Measurements from ENCODE around the gene ZNF335.

DNA sequence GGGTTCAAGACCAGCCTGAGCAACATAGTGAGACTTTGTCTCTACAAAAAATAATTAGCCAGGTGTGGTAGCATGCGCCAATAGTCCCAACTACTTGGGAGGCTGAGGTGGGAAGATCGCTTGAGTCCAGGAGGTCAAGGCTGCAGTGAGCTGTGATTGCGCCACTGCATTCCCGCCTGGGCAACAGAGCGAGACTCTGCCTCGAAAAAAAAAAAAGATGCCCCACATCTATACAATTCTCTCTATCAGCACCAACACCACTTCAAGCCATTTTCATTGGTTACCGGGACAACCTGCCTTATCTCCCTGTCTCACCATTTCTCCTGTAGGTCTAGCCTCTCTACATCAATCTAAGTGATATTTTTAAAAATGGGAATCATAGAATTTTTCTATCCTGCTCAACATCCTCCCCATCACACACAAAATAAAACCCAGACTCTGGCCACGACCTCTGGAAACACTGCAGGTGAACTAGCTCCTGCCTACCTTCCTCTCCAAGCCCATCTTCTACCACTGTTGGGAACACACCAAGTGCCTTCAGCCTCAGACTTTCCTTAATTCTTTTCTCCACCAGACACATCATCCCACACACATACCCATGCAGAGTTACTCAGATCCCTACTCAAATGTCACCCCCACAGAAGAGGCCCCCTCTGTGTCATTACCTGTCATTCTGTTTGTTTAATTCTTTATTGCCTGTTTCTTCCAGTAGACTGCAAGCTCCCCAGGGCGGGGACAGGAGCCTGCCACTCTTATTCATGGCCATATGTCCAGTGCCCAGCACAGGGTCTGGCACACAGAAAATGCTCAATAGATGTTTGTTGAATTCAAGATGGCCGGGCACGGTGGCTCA lies 50.4 kb downstream of the ZNF335 start:
- TF ChIP-seq ARNTL (CRISPR knock-in tag; IDR thresholded peaks at IDR 0.05; ENCODE audit: borderline replicate concordance, low read depth) (no peak), OSR1 (CRISPR knock-in tag; IDR thresholded peaks at IDR 0.05) (no peak), TSHZ2 (CRISPR knock-in tag; IDR thresholded peaks at IDR 0.05) (no peak), CREB5 (CRISPR knock-in tag; IDR thresholded peaks at IDR 0.05; ENCODE audit: low read depth) (no peak), RARB (CRISPR knock-in tag; IDR thresholded peaks at IDR 0.05) (no peak), ISL1 (CRISPR knock-in tag; IDR thresholded peaks at IDR 0.05) (no peak), ZFP30 (CRISPR knock-in tag; IDR thresholded peaks at IDR 0.05) (no peak), SNAI2 (CRISPR knock-in tag; IDR thresholded peaks at IDR 0.05) (no peak), ZFP3 (CRISPR knock-in tag; IDR thresholded peaks at IDR 0.05) (no peak), ZC3H10 (CRISPR knock-in tag; IDR thresholded peaks at IDR 0.05) (no peak)
- TF ChIP-seq, protein P1, sequence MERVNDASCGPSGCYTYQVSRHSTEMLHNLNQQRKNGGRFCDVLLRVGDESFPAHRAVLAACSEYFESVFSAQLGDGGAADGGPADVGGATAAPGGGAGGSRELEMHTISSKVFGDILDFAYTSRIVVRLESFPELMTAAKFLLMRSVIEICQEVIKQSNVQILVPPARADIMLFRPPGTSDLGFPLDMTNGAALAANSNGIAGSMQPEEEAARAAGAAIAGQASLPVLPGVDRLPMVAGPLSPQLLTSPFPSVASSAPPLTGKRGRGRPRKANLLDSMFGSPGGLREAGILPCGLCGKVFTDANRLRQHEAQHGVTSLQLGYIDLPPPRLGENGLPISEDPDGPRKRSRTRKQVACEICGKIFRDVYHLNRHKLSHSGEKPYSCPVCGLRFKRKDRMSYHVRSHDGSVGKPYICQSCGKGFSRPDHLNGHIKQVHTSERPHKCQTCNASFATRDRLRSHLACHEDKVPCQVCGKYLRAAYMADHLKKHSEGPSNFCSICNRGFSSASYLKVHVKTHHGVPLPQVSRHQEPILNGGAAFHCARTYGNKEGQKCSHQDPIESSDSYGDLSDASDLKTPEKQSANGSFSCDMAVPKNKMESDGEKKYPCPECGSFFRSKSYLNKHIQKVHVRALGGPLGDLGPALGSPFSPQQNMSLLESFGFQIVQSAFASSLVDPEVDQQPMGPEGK (CRISPR knock-in tag; IDR thresholded peaks at IDR 0.05; ENCODE audit: borderline replicate concordance) = no peak
